ENCODE measurements around the gene ABCA12.

DNA sequence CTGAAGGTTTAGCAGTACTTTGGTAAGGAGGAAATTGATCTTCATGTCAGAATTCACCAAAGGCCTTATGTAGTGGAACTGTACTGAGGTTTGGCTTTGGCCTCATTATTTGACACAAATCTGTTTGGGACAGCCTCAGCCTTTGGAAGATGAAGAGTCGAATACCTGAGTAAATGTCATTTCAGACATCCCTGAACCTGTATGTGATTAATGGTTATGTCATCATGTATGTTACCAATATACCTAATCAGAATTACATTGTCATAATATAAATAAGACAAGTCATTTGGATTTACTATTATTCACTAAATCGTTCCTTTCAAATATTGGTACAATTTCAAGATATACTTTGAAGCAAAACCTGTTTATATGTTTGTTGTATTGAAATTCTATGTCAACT lies 10.6 kb upstream of the ABCA12 start:
- TF ChIP-seq, protein P1, sequence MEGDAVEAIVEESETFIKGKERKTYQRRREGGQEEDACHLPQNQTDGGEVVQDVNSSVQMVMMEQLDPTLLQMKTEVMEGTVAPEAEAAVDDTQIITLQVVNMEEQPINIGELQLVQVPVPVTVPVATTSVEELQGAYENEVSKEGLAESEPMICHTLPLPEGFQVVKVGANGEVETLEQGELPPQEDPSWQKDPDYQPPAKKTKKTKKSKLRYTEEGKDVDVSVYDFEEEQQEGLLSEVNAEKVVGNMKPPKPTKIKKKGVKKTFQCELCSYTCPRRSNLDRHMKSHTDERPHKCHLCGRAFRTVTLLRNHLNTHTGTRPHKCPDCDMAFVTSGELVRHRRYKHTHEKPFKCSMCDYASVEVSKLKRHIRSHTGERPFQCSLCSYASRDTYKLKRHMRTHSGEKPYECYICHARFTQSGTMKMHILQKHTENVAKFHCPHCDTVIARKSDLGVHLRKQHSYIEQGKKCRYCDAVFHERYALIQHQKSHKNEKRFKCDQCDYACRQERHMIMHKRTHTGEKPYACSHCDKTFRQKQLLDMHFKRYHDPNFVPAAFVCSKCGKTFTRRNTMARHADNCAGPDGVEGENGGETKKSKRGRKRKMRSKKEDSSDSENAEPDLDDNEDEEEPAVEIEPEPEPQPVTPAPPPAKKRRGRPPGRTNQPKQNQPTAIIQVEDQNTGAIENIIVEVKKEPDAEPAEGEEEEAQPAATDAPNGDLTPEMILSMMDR (IDR thresholded peaks at IDR 0.05): no peak
- no peak for TF ChIP-seq POLR2A (IDR thresholded peaks at IDR 0.05)

All from lower leg skin (tissue), 3 donors.